Ishikawa (cell line): Measurements from ENCODE around the gene VWA1.

Source experiments
- CEBPB ChIP-seq: IDR thresholded peaks from 2 replicates; pipeline ENCODE4 v1.6.1; 2012
- EP300 ChIP-seq: IDR thresholded peaks from 2 replicates; pipeline ENCODE4 v1.6.1; 2012; ENCODE audit warnings: borderline replicate concordance
- RAD21 ChIP-seq: IDR thresholded peaks from 2 replicates; pipeline ENCODE4 v1.6.1; 2012; ENCODE audit warnings: low read depth
- REST ChIP-seq: IDR thresholded peaks from 2 replicates; pipeline ENCODE4 v1.6.1; 2012; ENCODE audit warnings: low read depth, mild to moderate bottlenecking
- TEAD4 ChIP-seq: IDR thresholded peaks from 2 replicates; pipeline ENCODE4 v1.6.1; 2012
- YY1 ChIP-seq: IDR thresholded peaks from 2 replicates; pipeline ENCODE4 v1.6.1; 2012; ENCODE audit warnings: low read depth

DNA sequence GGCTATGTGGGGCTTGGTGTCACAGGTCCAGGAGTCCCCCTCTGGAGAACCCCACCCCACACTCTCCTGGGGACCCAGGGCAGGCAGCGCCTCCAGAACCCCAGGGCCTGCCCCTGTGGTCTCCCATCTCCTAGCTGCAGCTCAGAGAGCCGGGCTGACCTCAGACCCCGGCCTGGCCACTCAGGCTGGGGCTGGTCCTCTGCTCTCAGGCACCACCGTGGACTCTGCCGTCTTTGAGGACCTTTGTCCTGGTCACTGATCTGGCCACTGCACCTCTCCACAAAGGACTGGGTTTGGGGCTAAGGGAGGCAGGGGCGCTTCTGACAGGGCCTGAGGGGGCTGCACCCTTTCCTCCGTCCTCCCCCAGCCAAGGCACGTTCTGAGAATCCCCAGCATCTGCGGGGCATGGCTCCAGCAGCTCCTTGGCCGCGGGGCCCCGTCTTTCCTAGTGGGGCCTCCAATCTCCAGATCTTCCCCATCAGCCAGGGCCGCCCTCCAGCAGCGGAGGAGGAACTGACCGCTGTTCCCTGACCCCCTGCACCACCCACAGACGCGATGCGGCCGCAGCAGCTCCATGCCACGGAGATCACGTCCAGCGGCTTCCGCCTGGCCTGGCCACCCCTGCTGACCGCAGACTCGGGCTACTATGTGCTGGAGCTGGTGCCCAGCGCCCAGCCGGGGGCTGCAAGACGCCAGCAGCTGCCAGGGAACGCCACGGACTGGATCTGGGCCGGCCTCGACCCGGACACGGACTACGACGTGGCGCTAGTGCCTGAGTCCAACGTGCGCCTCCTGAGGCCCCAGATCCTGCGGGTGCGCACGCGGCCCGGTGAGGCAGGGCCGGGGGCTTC is 3.3 kb downstream of the VWA1 start:
- TF ChIP-seq TEAD4, result no peak
- no peak for TF ChIP-seq EP300
- no peak for TF ChIP-seq YY1
- no peak for TF ChIP-seq RAD21
- no peak for TF ChIP-seq CEBPB
- TF ChIP-seq REST, result no peak
